MV-4-11 (cell line): ENCODE results near the gene CCL5.

Experiments used
- DNase-seq: peaks from one replicate; lab custom pipeline; 2025; lab: John Stamatoyannopoulos, UW

The CCL5 gene

GRCh38 chr17:35879773-35880654 is at the start of gene CCL5:
Gene CCL5, minus strand, starts transcription at chr17:35880360.
- DNase-seq, result peak; percentile 90

- no peak for DNase-seq
Observed at GRCh38 chr17:35927714-35928113, 47.6 kb upstream of the CCL5 start.

GRCh38 chr17:35923609-35924114 is 43.5 kb upstream of the CCL5 start:
- DNase-seq, result no peak

- DNase-seq, result no peak
Observed at GRCh38 chr17:35920229-35920628, 40.1 kb upstream of the CCL5 start.

- no peak for DNase-seq
Observed at GRCh38 chr17:35918665-35919064, 38.5 kb upstream of the CCL5 start.

- no peak for DNase-seq
Observed at GRCh38 chr17:35917519-35918213, 37.5 kb upstream of the CCL5 start.

GRCh38 chr17:35915153-35915964 is 35.2 kb upstream of the CCL5 start:
- DNase-seq, result no peak

GRCh38 chr17:35914354-35914753 is 34.2 kb upstream of the CCL5 start:
- DNase-seq, result no peak

GRCh38 chr17:35913609-35914008 is 33.4 kb upstream of the CCL5 start:
- no peak for DNase-seq

- DNase-seq, result no peak
Observed at GRCh38 chr17:35912942-35913341, 32.8 kb upstream of the CCL5 start.

GRCh38 chr17:35912339-35912912 is 32.3 kb upstream of the CCL5 start:
- DNase-seq, result no peak

GRCh38 chr17:35909408-35909807 is 29.2 kb upstream of the CCL5 start:
- DNase-seq, result no peak

GRCh38 chr17:35907691-35908090 is 27.5 kb upstream of the CCL5 start:
- no peak for DNase-seq

GRCh38 chr17:35906926-35907637 is 26.9 kb upstream of the CCL5 start:
- DNase-seq, result no peak

- DNase-seq, result no peak
Observed at GRCh38 chr17:35906191-35906925, 26.2 kb upstream of the CCL5 start.

GRCh38 chr17:35903451-35903850 is 23.3 kb upstream of the CCL5 start:
- no peak for DNase-seq

- DNase-seq, result no peak
Observed at GRCh38 chr17:35901631-35902175, 21.5 kb upstream of the CCL5 start.

- peak; percentile 24 for DNase-seq
Observed at GRCh38 chr17:35900708-35901480, 20.7 kb upstream of the CCL5 start.

- no peak for DNase-seq
Observed at GRCh38 chr17:35900280-35900679, 20.1 kb upstream of the CCL5 start.
